Adrenal gland (tissue), 12 donors: ENCODE results near the gene RIMS3. TPM values are rescaled to one million over a fixed set of nuclear protein-coding genes. Genes with fewer than 3 reads are reported as not detected.

Source experiments
- DNase-seq, 7 donors: peaks; one replicate each; pipeline ENCODE4 v3.0.0-alpha.2; 2019 to 2020
- H3K27ac ChIP-seq, 5 donors: fragments of 200-600 bp; sonication (generic) in 4 of 5; 1 replicate in 3 of 5; 2 replicates in 2 of 5; pipeline versions ENCODE4 v1.5.1 to v1.8.0; 2016 to 2020; ENCODE audit warnings: mild to moderate bottlenecking in 1 of 5
- H3K27me3 ChIP-seq: fragments of 200-600 bp; 2 replicates; pipeline ENCODE4 v1.8.0; 2021
- H3K36me3 ChIP-seq, 2 donors: fragments of 200-600 bp; replicated peaks in 1 of 2; 1 replicate in 1 of 2; 2 replicates in 1 of 2; pipeline versions ENCODE4 v1.5.1 to v1.8.0; 2018 to 2022
- H3K4me1 ChIP-seq, 2 donors: fragments of 200-600 bp; replicated peaks in 1 of 2; 1 replicate in 1 of 2; 2 replicates in 1 of 2; pipeline versions ENCODE4 v1.5.1 to v1.8.0; 2018 to 2021
- H3K4me3 ChIP-seq, 4 donors: fragments of 200-600 bp; sonication (generic) in 3 of 4; one replicate each; pipeline ENCODE4 v1.5.1; 2016 to 2018
- H3K9me3 ChIP-seq, 3 donors: fragments of 200-600 bp; sonication (generic) in 1 of 3; replicated peaks in 1 of 3; 1 replicate in 2 of 3; 2 replicates in 1 of 3; pipeline versions ENCODE4 v1.5.1 to v1.8.0; 2016 to 2021
- POLR2A ChIP-seq, 2 donors: fragments of 450-650 bp; IDR thresholded peaks; one replicate each; pipeline ENCODE4 v1.6.1; 2017; ENCODE audit warnings: antibody characterized with exemption in 2 of 2, mild to moderate bottlenecking in 2 of 2, moderate library complexity in 1 of 2
- WGBS, 4 donors: extraction: QIAGEN DNeasy Blood & Tissue Kit in 2 of 4; methylation state at CpG; one replicate each; pipeline versions ENCODE4 v1.1.5 to v1.1.7; 2013 to 2017; 5-methylcytosine and 5-hydroxymethylcytosine counted together
- intact Hi-C, 2 donors: fragments of 100-400 bp; cut with DNase I; formaldehyde crosslinking; loops; one replicate each; pipeline versions ENCODE4 v1.14.1 to v1.15.0; 2022 to 2023
- polyA plus RNA-seq, 3 donors: library from polyadenylated mRNA; stranded (reverse); fragments of 200-250 nt in 2 of 3; fragments of 350-450 nt in 1 of 3; fragmentation: Illumina TruSeq in 1 of 3; extraction: RNeasy Lipid Tissue Mini Kit (QIAGEN cat#74804) in 1 of 3; gene quantifications; one replicate each; pipeline ENCODE4 v1.2.3, GENCODE V29; 2013 to 2014
- total RNA-seq, 9 donors: library from RNA; depleted of rRNA in 4 of 9; stranded (reverse); fragments of >200 nt in 4 of 9; fragments of 120-200 nt in 1 of 9; fragmentation: NEBNext Ultra II Directional in 1 of 9; extraction: Animal tissue kit (Norgen Biotek cat#: 25700) in 1 of 9; gene quantifications; one replicate each; pipeline versions ENCODE4 v1.1.0 to v1.2.4, GENCODE V29; 2013 to 2023
- TF ChIP-seq, protein P1 (sequence below), 6 experiments: fragments of 450-650 bp in 4 of 6; fragments of 200-600 bp in 2 of 6; sonication (generic) in 1 of 6; IDR thresholded peaks; 1 replicate in 5 of 6; 2 replicates in 1 of 6; pipeline versions ENCODE4 v1.5.1 to v1.8.0; 2016 to 2021; ENCODE audit warnings: antibody characterized with exemption in 6 of 6, mild to moderate bottlenecking in 2 of 6, moderate library complexity in 1 of 6
- donor health status: healthy with polysubstance abuse.
- donor health status: Bipolar disorder and iron deficiency.
- donor health status: DM: yes; HTN: yes; CAD: no.
- donor health status: DM: no; HTN: no; CAD: no.
- donor health status: DM: no; HTN: no; CAD: no.
- donor health status: DM: yes; HTN: yes; CAD: no.

Gene RIMS3
- total and polyA plus RNA-seq, 12 donors: 0.84 to 10.3 (median 3.5) TPM

- DNase-seq: peak in 1 of 7 donors; percentile 16
- Histone ChIP-seq H3K36me3 (no peaks in the 10 kb centered on the region), H3K27me3 (no peaks in the 10 kb centered on the region), H3K4me1 (no peaks in the 10 kb centered on the region), H3K9me3 (no peaks in the 10 kb centered on the region), H3K4me3 (no peak overlapping the region), H3K27ac (no peak overlapping the region)
- intact Hi-C loops: loop anchor here in 1 of 2 donors (5.0 to 10.0 kb wide), 3 partner anchors 42 to 219 kb away; partner anchors contain the start of gene RIMS3
- TF ChIP-seq, protein P1, sequence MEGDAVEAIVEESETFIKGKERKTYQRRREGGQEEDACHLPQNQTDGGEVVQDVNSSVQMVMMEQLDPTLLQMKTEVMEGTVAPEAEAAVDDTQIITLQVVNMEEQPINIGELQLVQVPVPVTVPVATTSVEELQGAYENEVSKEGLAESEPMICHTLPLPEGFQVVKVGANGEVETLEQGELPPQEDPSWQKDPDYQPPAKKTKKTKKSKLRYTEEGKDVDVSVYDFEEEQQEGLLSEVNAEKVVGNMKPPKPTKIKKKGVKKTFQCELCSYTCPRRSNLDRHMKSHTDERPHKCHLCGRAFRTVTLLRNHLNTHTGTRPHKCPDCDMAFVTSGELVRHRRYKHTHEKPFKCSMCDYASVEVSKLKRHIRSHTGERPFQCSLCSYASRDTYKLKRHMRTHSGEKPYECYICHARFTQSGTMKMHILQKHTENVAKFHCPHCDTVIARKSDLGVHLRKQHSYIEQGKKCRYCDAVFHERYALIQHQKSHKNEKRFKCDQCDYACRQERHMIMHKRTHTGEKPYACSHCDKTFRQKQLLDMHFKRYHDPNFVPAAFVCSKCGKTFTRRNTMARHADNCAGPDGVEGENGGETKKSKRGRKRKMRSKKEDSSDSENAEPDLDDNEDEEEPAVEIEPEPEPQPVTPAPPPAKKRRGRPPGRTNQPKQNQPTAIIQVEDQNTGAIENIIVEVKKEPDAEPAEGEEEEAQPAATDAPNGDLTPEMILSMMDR (IDR thresholded peaks at IDR 0.05): no peak
- TF ChIP-seq POLR2A (IDR thresholded peaks at IDR 0.05): no peak
- 65 to 71% (median 68%) methylated on average over 17 to 18 of the region's 18 CpGs for WGBS, 4 donors
These were observed 39.8 kb downstream of the RIMS3 start for GRCh38 chr1:40625476-40626382.

- DNase-seq: peak; percentile 55 to 78 (median 67)
- no peak for TF ChIP-seq POLR2A (IDR thresholded peaks at IDR 0.05)
- TF ChIP-seq, protein P1 (IDR thresholded peaks at IDR 0.05): peak; percentile 22 to 50 (median 49)
- Histone ChIP-seq H3K4me1 (no peaks in the 10 kb centered on the region), H3K9me3 (no peaks in the 10 kb centered on the region), H3K27ac (no peak overlapping the region), H3K27me3 (no peaks in the 10 kb centered on the region), H3K4me3 (no peak overlapping the region), H3K36me3 (no peaks in the 10 kb centered on the region)
- 5 to 53% (median 39%) methylated on average over 3 to 4 of the region's 4 CpGs for WGBS, 4 donors
- intact Hi-C loops: loop anchor here in 1 of 2 donors (5.0 to 10.0 kb wide), 3 partner anchors 42 to 220 kb away; partner anchors contain the start of gene RIMS3
These were observed 40.4 kb downstream of the RIMS3 start for GRCh38 chr1:40625076-40625475.

DNA sequence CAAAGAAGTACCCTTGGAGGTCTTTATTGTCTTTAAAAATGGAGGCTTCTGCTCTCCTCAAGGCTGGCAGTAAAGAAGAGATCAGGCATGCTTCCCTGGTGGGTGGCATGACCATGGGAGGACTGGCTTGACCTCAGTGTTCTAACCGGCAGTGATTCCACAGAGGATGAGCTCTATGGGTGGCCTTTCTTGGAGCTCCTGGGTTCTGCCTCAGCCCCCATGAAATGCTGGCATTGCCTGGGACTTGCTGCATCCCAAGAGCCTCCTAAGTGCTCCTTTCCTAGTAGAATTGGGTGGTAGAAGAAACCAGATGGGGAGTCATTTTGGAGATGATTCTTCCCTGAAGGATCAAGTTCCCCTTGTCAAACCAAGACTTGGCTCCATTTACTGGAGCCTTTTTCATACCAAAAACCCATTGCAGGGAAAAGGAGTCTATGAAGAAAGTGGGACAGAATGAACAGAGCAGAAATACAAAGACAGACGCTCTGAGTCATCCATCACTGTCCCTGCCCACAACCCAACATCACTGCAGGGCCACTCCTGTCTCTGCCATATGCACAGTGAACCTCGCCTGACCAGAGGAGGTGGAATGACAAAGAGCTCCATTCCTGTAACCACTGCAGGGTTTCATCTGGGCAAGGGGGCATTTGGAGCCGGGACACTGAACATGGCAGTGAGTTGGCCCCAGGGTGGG lies 42.4 kb downstream of the RIMS3 start:
- TF ChIP-seq, protein P1 (IDR thresholded peaks at IDR 0.05): no peak
- no peak for TF ChIP-seq POLR2A (IDR thresholded peaks at IDR 0.05)
- Histone ChIP-seq H3K27ac (no peak overlapping the region), H3K9me3 (no peaks in the 10 kb centered on the region), H3K36me3 (no peaks in the 10 kb centered on the region), H3K27me3 (no peaks in the 10 kb centered on the region), H3K4me3 (no peak overlapping the region), H3K4me1 (no peaks in the 10 kb centered on the region)
- WGBS, 4 donors: 75 to 86% (median 81%) methylated on average over 3 to 4 of the region's 4 CpGs
- intact Hi-C loops: loop anchor here in 1 of 2 donors (10.0 kb wide), 2 partner anchors 142 to 222 kb away; no protein-coding TSS in a partner anchor
- peak in 1 of 7 donors; percentile 28 for DNase-seq
